Activated T-cell treated with anti-CD3 and anti-CD28 coated beads for 48 hours (primary cell): ENCODE measurements around the gene FA2H.
"Not testable (repeated sequence)": the region's sequence is repeated elsewhere in the genome, so short reads cannot be mapped to it uniquely, and the experiment has no call there.

Experiments
- DNase-seq: peaks from one replicate; pipeline ENCODE4 v3.0.0-alpha.2; 2020; ENCODE audit warnings: low read depth

The FA2H gene

GRCh38 chr16:74723256-74723655 lies 51.4 kb downstream of the FA2H start:
- no peak for DNase-seq

- not testable (repeated sequence) for DNase-seq
Measured at GRCh38 chr16:74722156-74722555, 52.5 kb downstream of the FA2H start.

- DNase-seq = no peak
Measured at GRCh38 chr16:74721716-74722115, 52.9 kb downstream of the FA2H start.

GRCh38 chr16:74720579-74720978 lies 54.0 kb downstream of the FA2H start:
- no peak for DNase-seq

- no peak for DNase-seq
Measured at GRCh38 chr16:74718741-74719610, 55.6 kb downstream of the FA2H start.

- DNase-seq = no peak
Measured at GRCh38 chr16:74718140-74718539, 56.5 kb downstream of the FA2H start.

- no peak for DNase-seq
Measured at GRCh38 chr16:74717367-74717766, 57.3 kb downstream of the FA2H start.

- DNase-seq = no peak
Measured at GRCh38 chr16:74716355-74716754, 58.3 kb downstream of the FA2H start.

GRCh38 chr16:74713876-74714275 lies 60.7 kb downstream of the FA2H start:
- no peak for DNase-seq

- DNase-seq = no peak
Measured at GRCh38 chr16:74713325-74713724, 61.3 kb downstream of the FA2H start.

GRCh38 chr16:74711938-74712337 lies 62.7 kb downstream of the FA2H start:
- DNase-seq = no peak

- DNase-seq = no peak
Measured at GRCh38 chr16:74710401-74710800, 64.2 kb downstream of the FA2H start.

GRCh38 chr16:74709441-74709877 lies 65.2 kb downstream of the FA2H start:
- DNase-seq = peak; percentile 75

- DNase-seq = peak; percentile 57
Measured at GRCh38 chr16:74700438-74701225, 74.0 kb downstream of the FA2H start, which contains the start of gene MLKL. Gene MLKL (minus strand): TSS chr16:74700862. CDS start chr16:74695757, 5,105 bp downstream.

- DNase-seq = peak; percentile 13
Measured at GRCh38 chr16:74700116-74700437, 74.5 kb downstream of the FA2H start.

- DNase-seq = no peak
Measured at GRCh38 chr16:74699666-74700065, 75.0 kb downstream of the FA2H start.

- no peak for DNase-seq
Measured at GRCh38 chr16:74698222-74698621, 76.4 kb downstream of the FA2H start.

- peak; percentile 30 for DNase-seq
Measured at GRCh38 chr16:74695450-74696422, 78.9 kb downstream of the FA2H start.

GRCh38 chr16:74691093-74691855 lies 83.3 kb downstream of the FA2H start:
- DNase-seq = no peak

- no peak for DNase-seq
Measured at GRCh38 chr16:74682556-74682955, 92.1 kb downstream of the FA2H start.

- DNase-seq = no peak
Measured at GRCh38 chr16:74680681-74681080, 93.9 kb downstream of the FA2H start.
